CD14-positive monocyte (primary cell): ENCODE measurements around the gene RRBP1. TPM values are rescaled to one million over a fixed set of nuclear protein-coding genes. Genes with fewer than 3 reads are reported as not detected.

Experiments used
- DNase-seq, 3 donors: peaks; one replicate each; pipeline ENCODE4 v3.0.0-alpha.2; 2011 to 2022
- H2AFZ ChIP-seq: 2 replicates; pipeline ENCODE4 v1.6.0; 2012; ENCODE audit warnings: mild to moderate bottlenecking, low read depth, low read length, inconsistent platforms; ENCODE audit not compliant: insufficient read depth, poor library complexity, severe bottlenecking
- H3K27ac ChIP-seq, 2 donors: 1 replicate in 1 of 2; 2 replicates in 1 of 2; pipeline ENCODE4 v1.5.1; 2012 to 2013; ENCODE audit warnings: low read length in 2 of 2, control low read depth in 1 of 2, inconsistent platforms in 1 of 2, low read depth in 1 of 2, mild to moderate bottlenecking in 1 of 2
- H3K27me3 ChIP-seq, 2 donors: one replicate each; pipeline versions ENCODE4 v1.6.0 to v1.6.1; 2011 to 2013; ENCODE audit warnings: low read length in 2 of 2; ENCODE audit not compliant: control insufficient read depth in 2 of 2, insufficient read depth in 2 of 2
- H3K36me3 ChIP-seq, 2 donors: replicated peaks in 1 of 2; 1 replicate in 1 of 2; 2 replicates in 1 of 2; pipeline versions ENCODE4 v1.5.1 to v1.6.1; 2012 to 2013; ENCODE audit warnings: low read length in 2 of 2, control low read depth in 1 of 2, inconsistent platforms in 1 of 2, mild to moderate bottlenecking in 1 of 2; ENCODE audit not compliant: insufficient read depth in 2 of 2, control insufficient read depth in 1 of 2
- H3K4me1 ChIP-seq, 2 donors: 1 replicate in 1 of 2; 2 replicates in 1 of 2; pipeline versions ENCODE4 v1.5.1 to v1.6.1; 2012 to 2013; ENCODE audit warnings: low read length in 2 of 2, control low read depth in 1 of 2, inconsistent platforms in 1 of 2, mild to moderate bottlenecking in 1 of 2, moderate library complexity in 1 of 2; ENCODE audit not compliant: insufficient read depth in 2 of 2, control insufficient read depth in 1 of 2
- H3K4me2 ChIP-seq: replicated peaks from 2 replicates; pipeline ENCODE3; 2012; ENCODE audit warnings: low read length, moderate library complexity, mild to moderate bottlenecking; ENCODE audit not compliant: poor library complexity, severe bottlenecking; ENCODE audit errors: extremely low read depth
- H3K4me3 ChIP-seq, 3 experiments: fragments of 200-600 bp in 1 of 3; sonication (generic) in 1 of 3; replicated peaks in 1 of 3; 1 replicate in 2 of 3; 2 replicates in 1 of 3; pipeline ENCODE4 v1.5.1; 2011 to 2013; ENCODE audit warnings: low read length in 3 of 3, mild to moderate bottlenecking in 3 of 3, control low read depth in 2 of 3, low read depth in 2 of 3, inconsistent platforms in 1 of 3, moderate library complexity in 1 of 3
- H3K79me2 ChIP-seq: 2 replicates; pipeline ENCODE4 v1.6.0; 2012; ENCODE audit warnings: mild to moderate bottlenecking, control low read depth, inconsistent platforms, low read length, moderate library complexity; ENCODE audit not compliant: insufficient read depth
- H3K9ac ChIP-seq: 2 replicates; pipeline ENCODE4 v1.6.0; 2017; ENCODE audit warnings: low read length, mild to moderate bottlenecking; ENCODE audit not compliant: insufficient read depth, poor library complexity, severe bottlenecking
- H3K9me3 ChIP-seq, 2 donors: replicated peaks in 1 of 2; 1 replicate in 1 of 2; 2 replicates in 1 of 2; pipeline versions ENCODE4 v1.5.1 to v1.6.1; 2012 to 2013; ENCODE audit warnings: low read length in 2 of 2, control low read depth in 1 of 2; ENCODE audit not compliant: control insufficient read depth in 1 of 2, insufficient read depth in 1 of 2
- H4K20me1 ChIP-seq: 2 replicates; pipeline ENCODE4 v1.6.0; 2012; ENCODE audit warnings: mild to moderate bottlenecking, low read length, control low read depth, moderate library complexity; ENCODE audit not compliant: insufficient read depth
- H3K27ac Mint-ChIP-seq, 7 donors: one replicate each; pipeline ENCODE4 v1.8.0; 2020; ENCODE audit warnings: mild to moderate bottlenecking in 7 of 7, mixed read lengths in 7 of 7, moderate library complexity in 6 of 7, inconsistent platforms in 2 of 7
- H3K27me3 Mint-ChIP-seq, 3 donors: one replicate each; pipeline ENCODE4 v1.8.0; 2021 to 2022; ENCODE audit warnings: low read depth in 3 of 3, mild to moderate bottlenecking in 3 of 3, mixed read lengths in 3 of 3, moderate library complexity in 3 of 3, inconsistent platforms in 1 of 3
- H3K36me3 Mint-ChIP-seq, 2 donors: one replicate each; pipeline ENCODE4 v1.8.0; 2020; ENCODE audit warnings: mixed read lengths in 2 of 2, inconsistent platforms in 1 of 2, mild to moderate bottlenecking in 1 of 2
- H3K4me1 Mint-ChIP-seq: one replicate; pipeline ENCODE4 v1.8.0; 2020; ENCODE audit warnings: mild to moderate bottlenecking, mixed read lengths
- H3K4me3 Mint-ChIP-seq, 2 donors: one replicate each; pipeline ENCODE4 v1.8.0; 2020; ENCODE audit warnings: mild to moderate bottlenecking in 2 of 2, mixed read lengths in 2 of 2, moderate library complexity in 1 of 2
- H3K9me3 Mint-ChIP-seq, 7 donors: one replicate each; pipeline ENCODE4 v1.8.0; 2020 to 2022; ENCODE audit warnings: mixed read lengths in 7 of 7, mild to moderate bottlenecking in 6 of 7, moderate library complexity in 6 of 7, inconsistent platforms in 2 of 7
- CTCF ChIP-seq: fragments of 200-600 bp; IDR thresholded peaks from one replicate; pipeline ENCODE4 v1.8.0; 2022; ENCODE audit warnings: antibody characterized with exemption, mild to moderate bottlenecking
- WGBS: methylation state at CpG from one replicate; pipeline ENCODE4 v1.1.5; 2013; ENCODE audit warnings: missing lambda C conversion rate; ENCODE audit not compliant: insufficient coverage; 5-methylcytosine and 5-hydroxymethylcytosine counted together
- intact Hi-C, 2 donors: fragments of 100-400 bp; cut with micrococcal nuclease; formaldehyde crosslinking; loops; one replicate each; pipeline versions ENCODE4 v1.15.0 to v1.15.1; 2023
- polyA plus RNA-seq, 3 donors: library from polyadenylated mRNA; depleted of rRNA in 1 of 3; unstranded in 2 of 3; stranded (reverse) in 1 of 3; fragments of 300-500 nt in 2 of 3; fragments of >200 nt in 1 of 3; fragmentation: Illumina TruSeq in 2 of 3; gene quantifications; 1 replicate in 2 of 3; 2 replicates in 1 of 3; pipeline ENCODE4 v1.2.3, GENCODE V29; 2012 to 2021

RRBP1 gene
- polyA plus RNA-seq, 3 donors = 4.7 to 22.2 (median 7.5) TPM

GRCh38 chr20:17595856-17596255 is 86.2 kb downstream of the RRBP1 start:
- H3K4me3 ChIP-seq = no peak overlapping the region
- H3K27ac Mint-ChIP-seq = no peak overlapping the region

GRCh38 chr20:17594443-17594842 is 87.6 kb downstream of the RRBP1 start:
- peaks cover 2% of the 10 kb centered on the region for H4K20me1 ChIP-seq
- H3K4me1 Mint-ChIP-seq = peaks cover 2% of the 10 kb centered on the region
- no peak overlapping the region for H3K4me2 ChIP-seq

More at GRCh38 chr20:17595856-17596255, 86.2 kb downstream of the RRBP1 start:
- peaks cover 2 to 5% of the 10 kb centered on the region in 2 donors for H3K36me3 Mint-ChIP-seq
- no peaks in the 10 kb centered on the region for H3K4me1 Mint-ChIP-seq
- Histone ChIP-seq H3K79me2 (no peaks in the 10 kb centered on the region), H2AFZ (no peak overlapping the region), H4K20me1 (peaks cover 4% of the 10 kb centered on the region), H3K4me1 (no peaks in the 10 kb centered on the region), H3K9ac (no peak overlapping the region), H3K4me2 (no peak overlapping the region), H3K27ac (no peak overlapping the region), H3K27me3 (no peaks in the 10 kb centered on the region), H3K9me3 (no peaks in the 10 kb centered on the region), H3K36me3 (no peaks in the 10 kb centered on the region)
- WGBS = 100% methylated on average over 1 of the region's 2 CpGs
- H3K4me3 Mint-ChIP-seq = no peak overlapping the region
- intact Hi-C loops = no loop called here
- no peak for DNase-seq
- H3K9me3 Mint-ChIP-seq = no peaks in the 10 kb centered on the region
- no peak for TF ChIP-seq CTCF
- H3K27me3 Mint-ChIP-seq = peaks cover 0 to 2% (median 0%) of the 10 kb centered on the region in 3 donors

More at GRCh38 chr20:17594443-17594842, 87.6 kb downstream of the RRBP1 start:
- no peak overlapping the region for H2AFZ ChIP-seq
- H3K27ac ChIP-seq = no peak overlapping the region
- Mint-ChIP-seq H3K27me3 (peaks cover 0 to 2% (median 0%) of the 10 kb centered on the region in 3 donors), H3K4me3 (no peak overlapping the region), H3K36me3 (peaks cover 0 to 2% of the 10 kb centered on the region in 2 donors), H3K27ac (no peak overlapping the region), H3K9me3 (no peaks in the 10 kb centered on the region)
- intact Hi-C loops = loop anchor here in 1 of 2 donors (5.0 kb wide), 1 partner anchor 87 kb away; no protein-coding TSS in a partner anchor
- H3K4me1 ChIP-seq = no peaks in the 10 kb centered on the region
- H3K36me3 ChIP-seq = no peaks in the 10 kb centered on the region
- H3K4me3 ChIP-seq = no peak overlapping the region
- no peaks in the 10 kb centered on the region for H3K79me2 ChIP-seq
- H3K9me3 ChIP-seq = no peaks in the 10 kb centered on the region
- H3K9ac ChIP-seq = no peak overlapping the region
- H3K27me3 ChIP-seq = no peaks in the 10 kb centered on the region
- TF ChIP-seq CTCF = no peak
- no peak for DNase-seq
